Measurements from ENCODE around the gene UBE3D. TPM values are rescaled to one million over a fixed set of nuclear protein-coding genes. Genes with fewer than 3 reads are reported as not detected.

Gene UBE3D
- total and polyA plus RNA-seq, 2 of the 8 experiments (the other 6 are each of a cell fraction or from before 2014, with no cell fraction given) = 5.7 to 16.3 TPM

- Histone ChIP-seq H2AFZ (ENCODE audit: low read length) (no peak overlapping the region), H3K18ac (ENCODE audit: extremely low read depth, low read length) (no peak overlapping the region), H2BK20ac (ENCODE audit: low read length) (no peak overlapping the region), H2AK5ac (ENCODE audit: low read depth, low read length) (no peak overlapping the region), H3K4me1 (replicated peaks in 1 of 4; ENCODE audit: control insufficient read depth in 3 of 4, insufficient read depth in 4 of 4, low read length in 3 of 4) (0 out of 7 replicates have a peak, but pooled peaks cover 0 to 1% (median 0%) of the 10 kb centered on the region in 4 experiments), H3K9me3 (ENCODE audit: insufficient read depth in 2 of 2, low read depth in 1 of 2, low read length in 1 of 2) (peaks cover 3 to 6% of the 10 kb centered on the region in 2 experiments; a peak in 2 of 4 replicates), H2BK5ac (ENCODE audit: low read depth, low read length) (no peak overlapping the region), H3K23ac (ENCODE audit: insufficient read length) (no peak overlapping the region), H3K4ac (replicated peaks; ENCODE audit: insufficient read length, low read depth, low read length) (no peak overlapping the region), H3K27ac (ENCODE audit: low read depth, low read length) (no peak overlapping the region), H4K20me1 (replicated peaks in 1 of 2; ENCODE audit: control insufficient read depth in 1 of 2, insufficient read depth in 2 of 2, low read length in 2 of 2) (no peaks in the 10 kb centered on the region), H2BK120ac (replicated peaks; ENCODE audit: low read depth, low read length) (no peak overlapping the region), H2BK15ac (ENCODE audit: low read length) (no peak overlapping the region), H3K27me3 (replicated peaks in 1 of 4; ENCODE audit: control insufficient read depth in 3 of 4, extremely low read depth in 1 of 4, insufficient read depth in 3 of 4, low read length in 3 of 4) (no peaks in the 10 kb centered on the region), H4K91ac (replicated peaks; ENCODE audit: insufficient read length, low read length) (no peak overlapping the region), H4K5ac (ENCODE audit: insufficient read length, low read depth, low read length) (no peak overlapping the region), H3K23me2 (ENCODE audit: low read depth, low read length) (no peaks in the 10 kb centered on the region; the same call in 1 of the 2 replicates), H4K8ac (ENCODE audit: extremely low read depth, insufficient read depth, low read length) (no peak overlapping the region), H3K9ac (replicated peaks in 1 of 4; ENCODE audit: extremely low read depth in 1 of 4, low read depth in 3 of 4, low read length in 3 of 4) (no peak overlapping the region), H3K4me3 (ENCODE audit: extremely low read depth in 1 of 4, insufficient read depth in 2 of 4, low read depth in 3 of 4, low read length in 4 of 4) (no peak overlapping the region), H3K14ac (ENCODE audit: insufficient read length) (no peak overlapping the region), H3K36me3 (ENCODE audit: control insufficient read depth in 2 of 4, insufficient read depth in 4 of 4, low read length in 3 of 4) (peaks cover 0 to 3% (median 0%) of the 10 kb centered on the region in 4 experiments; a peak in 3 of 8 replicates), H3K79me1 (ENCODE audit: low read depth, low read length) (no peaks in the 10 kb centered on the region; the same call in 1 of the 2 replicates), H3K79me2 (ENCODE audit: control insufficient read depth in 1 of 2, insufficient read depth in 2 of 2, low read length in 2 of 2) (no peaks in the 10 kb centered on the region), H3K4me2 (ENCODE audit: insufficient read depth in 1 of 2, low read depth in 2 of 2, low read length in 2 of 2) (no peak overlapping the region), H2BK12ac (ENCODE audit: low read depth, low read length) (no peak overlapping the region), H3K56ac (replicated peaks; ENCODE audit: insufficient read length, low read depth, low read length) (no peak overlapping the region)
- 85% methylated on average over 6 of the region's 6 CpGs; no CpG with 5 or more reads in 1 of the 2 experiments for WGBS, 2 experiments (ENCODE audit: extremely low coverage in 1 of 2, insufficient coverage in 1 of 2, insufficient read length in 1 of 2, insufficient replicate concordance in 2 of 2, low coverage in 1 of 2, low lambda C conversion rate in 2 of 2, missing lambda C conversion rate in 1 of 2)
- FAIRE-seq = no peak
- POLR2A ChIA-PET (ENCODE audit: partially characterized antibody) = no interaction called here
- DNase-seq (ENCODE audit: low read depth in 1 of 2, low spot score in 2 of 2) = no peak
- CTCF ChIA-PET (ENCODE audit: partially characterized antibody) = no interaction called here
- TF ChIP-seq RAD21 (IDR thresholded peaks at IDR 0.05 in 1 of 2, conservative IDR thresholded peaks at IDR 0.05 in 1 of 2; ENCODE audit: low read depth in 2 of 2, low read length in 2 of 2) (no peak), ASH2L (IDR thresholded peaks at IDR 0.05; ENCODE audit: low read length) (no peak), TCF12 (IDR thresholded peaks at IDR 0.05; ENCODE audit: low read depth, low read length) (no peak), PHF8 (conservative IDR thresholded peaks at IDR 0.05; ENCODE audit: low read depth, low read length) (no peak), KDM1A (IDR thresholded peaks at IDR 0.05; ENCODE audit: borderline replicate concordance, low read length) (no peak), JUND (IDR thresholded peaks at IDR 0.05; ENCODE audit: low read length) (no peak), HDAC6 (IDR thresholded peaks at IDR 0.05; ENCODE audit: low read depth, low read length) (no peak), KDM5A (IDR thresholded peaks at IDR 0.05; ENCODE audit: low read length) (no peak), ATF2 (IDR thresholded peaks at IDR 0.05; ENCODE audit: low read length) (no peak)
- TF ChIP-seq, protein P1, sequence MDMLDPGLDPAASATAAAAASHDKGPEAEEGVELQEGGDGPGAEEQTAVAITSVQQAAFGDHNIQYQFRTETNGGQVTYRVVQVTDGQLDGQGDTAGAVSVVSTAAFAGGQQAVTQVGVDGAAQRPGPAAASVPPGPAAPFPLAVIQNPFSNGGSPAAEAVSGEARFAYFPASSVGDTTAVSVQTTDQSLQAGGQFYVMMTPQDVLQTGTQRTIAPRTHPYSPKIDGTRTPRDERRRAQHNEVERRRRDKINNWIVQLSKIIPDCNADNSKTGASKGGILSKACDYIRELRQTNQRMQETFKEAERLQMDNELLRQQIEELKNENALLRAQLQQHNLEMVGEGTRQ (IDR thresholded peaks at IDR 0.05; ENCODE audit: low read length) = no peak
These were observed 148.1 kb downstream of the UBE3D start for GRCh38 chr6:82917346-82918064.

Data from H1 (cell line).